HS-27A (cell line): ENCODE measurements around the gene TLR9.
"Not testable (repeated sequence)": the region's sequence is repeated elsewhere in the genome, so short reads cannot be mapped to it uniquely, and the experiment has no call there.

ENCODE experiments used
- DNase-seq: peaks from one replicate; pipeline ENCODE4 v3.0.0-alpha.2; 2012; ENCODE audit warnings: low read depth, missing footprints

TLR9 gene

GRCh38 chr3:52225452-52226228 is at the start of gene TLR9:
TSS of gene TLR9 (minus strand) at chr3:52225645. CDS start at chr3:52225529, 116 bp downstream.
- no peak for DNase-seq

- not testable (repeated sequence) for DNase-seq
These were observed 49.3 kb upstream of the TLR9 start for GRCh38 chr3:52274781-52275180.

- DNase-seq: no peak
These were observed 47.4 kb upstream of the TLR9 start for GRCh38 chr3:52272831-52273230.

GRCh38 chr3:52272172-52272571 is 46.7 kb upstream of the TLR9 start:
- not testable (repeated sequence) for DNase-seq

GRCh38 chr3:52270252-52270754 is 44.9 kb upstream of the TLR9 start:
- no peak for DNase-seq

- no peak for DNase-seq
These were observed 44.3 kb upstream of the TLR9 start for GRCh38 chr3:52269776-52270175.

- no peak for DNase-seq
These were observed 42.6 kb upstream of the TLR9 start for GRCh38 chr3:52268036-52268435.

- DNase-seq: no peak
These were observed 39.9 kb upstream of the TLR9 start for GRCh38 chr3:52265387-52265786.

GRCh38 chr3:52262447-52262846 is 37.0 kb upstream of the TLR9 start:
- DNase-seq: no peak

GRCh38 chr3:52259448-52259847 is 34.0 kb upstream of the TLR9 start:
- no peak for DNase-seq

GRCh38 chr3:52259035-52259434 is 33.6 kb upstream of the TLR9 start:
- no peak for DNase-seq

GRCh38 chr3:52257911-52258310 is 32.5 kb upstream of the TLR9 start:
- no peak for DNase-seq

- DNase-seq: no peak
These were observed 31.2 kb upstream of the TLR9 start for GRCh38 chr3:52256622-52257021.

GRCh38 chr3:52256159-52256558 is 30.7 kb upstream of the TLR9 start:
- DNase-seq: no peak

- DNase-seq: no peak
These were observed 29.2 kb upstream of the TLR9 start for GRCh38 chr3:52254608-52255007.

- DNase-seq: no peak
These were observed 28.2 kb upstream of the TLR9 start for GRCh38 chr3:52253314-52254304.

- DNase-seq: no peak
These were observed 24.7 kb upstream of the TLR9 start for GRCh38 chr3:52250122-52250521.

GRCh38 chr3:52249683-52250082 is 24.2 kb upstream of the TLR9 start:
- DNase-seq: no peak

GRCh38 chr3:52248816-52249547 is 23.5 kb upstream of the TLR9 start:
- DNase-seq: no peak

GRCh38 chr3:52248165-52248541 is 22.7 kb upstream of the TLR9 start:
- DNase-seq: no peak

GRCh38 chr3:52247409-52248164 is 22.1 kb upstream of the TLR9 start:
- no peak for DNase-seq
